ENCODE data around the gene NMRK1. TPM values are rescaled to one million over a fixed set of nuclear protein-coding genes. Genes with fewer than 3 reads are reported as not detected.

The NMRK1 gene
- polyA plus RNA-seq, 1 donor (not counting 4 experiments of a cell fraction or from before 2014, with no cell fraction given), result 24.7 TPM

DNA sequence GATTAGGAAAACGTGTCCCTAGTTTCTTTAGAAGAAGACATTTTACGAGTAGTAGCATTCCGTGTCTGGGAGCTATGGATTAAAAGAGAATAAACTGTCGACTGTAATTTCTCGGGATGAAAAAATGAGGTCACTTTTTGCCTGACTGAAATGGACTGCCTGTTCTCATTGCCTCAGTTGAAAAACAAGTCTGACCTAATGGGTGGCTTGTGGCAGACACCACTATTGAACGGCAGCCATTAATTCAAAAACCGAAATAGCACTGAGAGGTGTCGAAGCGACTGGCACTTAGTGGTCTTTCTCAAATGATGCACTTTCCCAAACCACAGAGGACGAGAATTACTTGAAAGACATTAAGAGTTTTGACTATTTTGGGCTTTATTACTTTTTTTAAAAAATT, 35.7 kb upstream of the NMRK1 start:
- Histone ChIP-seq H3K9me3 (ENCODE audit: control insufficient read depth, low read depth, low read length) (no peaks in the 10 kb centered on the region), H4K20me1 (ENCODE audit: control insufficient read depth, extremely low read depth, insufficient read depth, low read length) (no peaks in the 10 kb centered on the region), H3K4me2 (ENCODE audit: control insufficient read depth, extremely low read depth, insufficient read depth, low read depth, low read length) (no peak overlapping the region), H3K36me3 (ENCODE audit: control insufficient read depth in 2 of 2, extremely low read depth in 1 of 2, insufficient read depth in 2 of 2, low read length in 2 of 2) (peaks cover 0 to 13% of the 10 kb centered on the region in 2 experiments), H3K27me3 (ENCODE audit: control insufficient read depth, extremely low read depth, insufficient read depth, low read length) (no peaks in the 10 kb centered on the region), H3K4me1 (ENCODE audit: control insufficient read depth, extremely low read depth, insufficient read depth, low read length) (no peaks in the 10 kb centered on the region), H3K9me1 (ENCODE audit: control insufficient read depth, extremely low read depth, insufficient read depth, low read length) (no peaks in the 10 kb centered on the region), H3K9ac (ENCODE audit: control insufficient read depth, extremely low read depth, insufficient read depth, low read length) (no peak overlapping the region), H2AFZ (ENCODE audit: control insufficient read depth, low read length) (no peak overlapping the region), H3K79me2 (ENCODE audit: control insufficient read depth, insufficient read depth, low read length) (peaks cover 19% of the 10 kb centered on the region), H3K27ac (ENCODE audit: control insufficient read depth, insufficient read depth, low read length) (no peak overlapping the region), H3K4me3 (ENCODE audit: control insufficient read depth in 2 of 3, extremely low read depth in 1 of 3, insufficient read depth in 2 of 3, low read depth in 1 of 3, low read length in 3 of 3) (no peak overlapping the region)
- dilution Hi-C loops (cut with MboI; ENCODE audit: extremely low pct_ligation_motif_present, low sequenced_read_pairs), result no loop called here
- FAIRE-seq (no peak), DNase-seq (ENCODE audit: low read depth, low spot score) (no peak)
- TF ChIP-seq CTCF (optimal IDR thresholded peaks at IDR 0.05 in 1 of 3, IDR thresholded peaks at IDR 0.05 in 1 of 3, conservative IDR thresholded peaks at IDR 0.05 in 1 of 3; ENCODE audit: extremely low read depth in 1 of 3, insufficient read depth in 2 of 3, low read length in 3 of 3), result no peak
- TF ChIP-seq EZH2 (IDR thresholded peaks at IDR 0.05; ENCODE audit: low read length), result no peak

GRCh38 chr9:75121914-75122558, 34.1 kb upstream of the NMRK1 start:
- no peaks in the 10 kb centered on the region for H3K9me1 ChIP-seq (ENCODE audit: control insufficient read depth, extremely low read depth, insufficient read depth, low read length)
- TF ChIP-seq EZH2 (IDR thresholded peaks at IDR 0.05; ENCODE audit: low read length) (no peak), CTCF (optimal IDR thresholded peaks at IDR 0.05 in 1 of 3, IDR thresholded peaks at IDR 0.05 in 1 of 3, conservative IDR thresholded peaks at IDR 0.05 in 1 of 3; ENCODE audit: extremely low read depth in 1 of 3, insufficient read depth in 2 of 3, low read length in 3 of 3) (no peak)
- H3K27me3 ChIP-seq (ENCODE audit: control insufficient read depth, extremely low read depth, insufficient read depth, low read length), result no peaks in the 10 kb centered on the region
- FAIRE-seq (no peak), DNase-seq (ENCODE audit: low read depth, low spot score) (no peak)
- H3K79me2 ChIP-seq (ENCODE audit: control insufficient read depth, insufficient read depth, low read length), result peaks cover 23% of the 10 kb centered on the region
- H3K4me2 ChIP-seq (ENCODE audit: control insufficient read depth, extremely low read depth, insufficient read depth, low read depth, low read length), result no peak overlapping the region
- dilution Hi-C loops (cut with MboI; ENCODE audit: extremely low pct_ligation_motif_present, low sequenced_read_pairs), result no loop called here
- H3K9me3 ChIP-seq (ENCODE audit: control insufficient read depth, low read depth, low read length), result no peaks in the 10 kb centered on the region
- H3K4me3 ChIP-seq (ENCODE audit: control insufficient read depth in 2 of 3, extremely low read depth in 1 of 3, insufficient read depth in 2 of 3, low read depth in 1 of 3, low read length in 3 of 3), result no peak overlapping the region
- H3K9ac ChIP-seq (ENCODE audit: control insufficient read depth, extremely low read depth, insufficient read depth, low read length), result no peak overlapping the region
- no peak overlapping the region for H3K27ac ChIP-seq (ENCODE audit: control insufficient read depth, insufficient read depth, low read length)
- no peak overlapping the region for H2AFZ ChIP-seq (ENCODE audit: control insufficient read depth, low read length)
- no peaks in the 10 kb centered on the region for H3K4me1 ChIP-seq (ENCODE audit: control insufficient read depth, extremely low read depth, insufficient read depth, low read length)
- no peaks in the 10 kb centered on the region for H4K20me1 ChIP-seq (ENCODE audit: control insufficient read depth, extremely low read depth, insufficient read depth, low read length)
- H3K36me3 ChIP-seq (ENCODE audit: control insufficient read depth in 2 of 2, extremely low read depth in 1 of 2, insufficient read depth in 2 of 2, low read length in 2 of 2), result peaks cover 3 to 15% of the 10 kb centered on the region in 2 experiments

Measured in keratinocyte (primary cell).